Measurements from ENCODE around the gene THAP8. TPM values are rescaled to one million over a fixed set of nuclear protein-coding genes. Genes with fewer than 3 reads are reported as not detected.

Gene THAP8
- total RNA-seq, 1 experiment from 2014 or later = 7.6 TPM

DNA sequence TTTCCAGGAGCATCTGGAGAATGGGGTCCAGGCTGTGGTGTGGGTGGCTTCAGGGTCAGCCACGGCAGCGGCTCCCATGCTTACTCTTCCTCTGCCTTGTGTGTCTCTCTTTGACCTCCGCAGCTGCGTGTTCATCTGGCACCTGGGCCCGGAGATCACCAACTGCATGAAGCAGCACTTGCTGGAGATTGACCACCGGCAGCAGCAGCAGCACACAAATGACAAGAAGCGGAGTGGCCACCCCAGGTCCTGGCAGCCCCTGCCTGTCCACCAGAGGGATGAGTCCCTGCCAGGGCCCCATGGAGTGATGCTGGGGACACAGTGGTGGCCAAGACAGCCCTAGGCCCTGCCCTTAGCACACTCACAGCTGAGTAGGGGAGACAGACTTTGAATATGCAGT lies 38.5 kb upstream of the THAP8 start:
- Mint-ChIP-seq H3K27ac (ENCODE audit: unreplicated experiment) (no peak overlapping the region), H3K4me1 (ENCODE audit: low read depth, unreplicated experiment) (no peaks in the 10 kb centered on the region), H3K36me3 (ENCODE audit: insufficient read depth, unreplicated experiment) (peaks cover 59% of the 10 kb centered on the region), H3K4me3 (ENCODE audit: unreplicated experiment) (no peak overlapping the region), H3K9me3 (ENCODE audit: unreplicated experiment) (no peaks in the 10 kb centered on the region), H3K27me3 (ENCODE audit: insufficient read depth, unreplicated experiment) (no peaks in the 10 kb centered on the region)
- intact Hi-C loops (cut with micrococcal nuclease; ENCODE audit: unreplicated experiment) = no loop called here
- Histone ChIP-seq H3K4me3 (ENCODE audit: low read depth, low read length) (no peak overlapping the region), H3K36me3 (ENCODE audit: control insufficient read depth, insufficient read depth, low read length) (peaks cover 1% of the 10 kb centered on the region; the same call in 1 of the 2 replicates), H3K27me3 (replicated peaks; ENCODE audit: control insufficient read depth, insufficient read depth, low read length) (no peaks in the 10 kb centered on the region), H3K9me3 (no peaks in the 10 kb centered on the region), H3K4me1 (no peaks in the 10 kb centered on the region)
- CTCF ChIA-PET = no interaction called here
- no peak for DNase-seq
- BruUV-seq (replicated peaks) = no TSS peak
- POLR2A ChIA-PET = no interaction called here
- TF ChIP-seq, protein P1, sequence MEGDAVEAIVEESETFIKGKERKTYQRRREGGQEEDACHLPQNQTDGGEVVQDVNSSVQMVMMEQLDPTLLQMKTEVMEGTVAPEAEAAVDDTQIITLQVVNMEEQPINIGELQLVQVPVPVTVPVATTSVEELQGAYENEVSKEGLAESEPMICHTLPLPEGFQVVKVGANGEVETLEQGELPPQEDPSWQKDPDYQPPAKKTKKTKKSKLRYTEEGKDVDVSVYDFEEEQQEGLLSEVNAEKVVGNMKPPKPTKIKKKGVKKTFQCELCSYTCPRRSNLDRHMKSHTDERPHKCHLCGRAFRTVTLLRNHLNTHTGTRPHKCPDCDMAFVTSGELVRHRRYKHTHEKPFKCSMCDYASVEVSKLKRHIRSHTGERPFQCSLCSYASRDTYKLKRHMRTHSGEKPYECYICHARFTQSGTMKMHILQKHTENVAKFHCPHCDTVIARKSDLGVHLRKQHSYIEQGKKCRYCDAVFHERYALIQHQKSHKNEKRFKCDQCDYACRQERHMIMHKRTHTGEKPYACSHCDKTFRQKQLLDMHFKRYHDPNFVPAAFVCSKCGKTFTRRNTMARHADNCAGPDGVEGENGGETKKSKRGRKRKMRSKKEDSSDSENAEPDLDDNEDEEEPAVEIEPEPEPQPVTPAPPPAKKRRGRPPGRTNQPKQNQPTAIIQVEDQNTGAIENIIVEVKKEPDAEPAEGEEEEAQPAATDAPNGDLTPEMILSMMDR (IDR thresholded peaks at IDR 0.05; ENCODE audit: insufficient read depth in 1 of 2, low read depth in 1 of 2, low read length in 1 of 2, severe bottlenecking in 1 of 2, unreplicated experiment in 1 of 2) = no peak

DNA sequence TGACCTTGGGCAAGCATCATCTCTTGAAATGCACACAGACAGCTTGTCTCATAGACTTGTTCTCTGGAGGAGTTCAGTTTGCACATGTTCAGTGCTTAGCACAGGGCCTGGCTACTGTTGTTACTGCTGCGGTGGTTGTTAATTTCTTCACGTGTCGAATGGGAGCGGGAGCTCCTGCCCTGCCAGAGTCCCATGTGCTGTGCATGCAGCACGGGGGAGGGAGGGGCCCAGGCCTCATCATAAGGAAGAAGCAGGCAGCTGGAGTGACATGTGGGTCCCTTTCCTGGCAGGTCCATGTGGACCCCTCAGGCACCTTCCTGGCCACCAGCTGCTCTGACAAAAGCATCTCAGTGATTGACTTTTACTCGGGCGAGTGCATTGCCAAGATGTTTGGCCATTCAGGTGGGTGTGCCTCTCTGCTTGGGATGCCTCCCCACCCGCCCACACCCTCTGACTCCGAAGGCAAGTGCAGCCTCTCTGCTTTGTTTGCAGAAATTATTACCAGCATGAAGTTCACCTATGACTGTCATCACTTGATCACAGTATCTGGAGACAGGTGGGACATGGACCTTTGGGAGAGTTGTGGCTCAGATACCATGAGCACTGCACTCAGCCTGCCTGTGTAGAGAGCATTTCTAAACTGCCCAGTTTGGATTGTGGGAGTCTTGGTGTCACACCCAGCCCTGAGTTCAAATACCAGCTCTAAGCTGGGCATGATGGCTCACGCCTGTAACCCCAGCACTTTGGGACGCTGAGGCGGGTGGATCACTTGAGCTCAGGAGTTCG lies 37.0 kb upstream of the THAP8 start:
- ChIA-PET CTCF (no interaction called here), POLR2A (no interaction called here)
- no peak for DNase-seq
- Mint-ChIP-seq H3K27me3 (ENCODE audit: insufficient read depth, unreplicated experiment) (no peaks in the 10 kb centered on the region), H3K4me1 (ENCODE audit: low read depth, unreplicated experiment) (no peaks in the 10 kb centered on the region), H3K36me3 (ENCODE audit: insufficient read depth, unreplicated experiment) (peaks cover 70% of the 10 kb centered on the region), H3K9me3 (ENCODE audit: unreplicated experiment) (no peaks in the 10 kb centered on the region), H3K27ac (ENCODE audit: unreplicated experiment) (no peak overlapping the region), H3K4me3 (ENCODE audit: unreplicated experiment) (no peak overlapping the region)
- H3K9me3 ChIP-seq = no peaks in the 10 kb centered on the region
- peaks cover 1% of the 10 kb centered on the region; the same call in 1 of the 2 replicates for H3K36me3 ChIP-seq (ENCODE audit: control insufficient read depth, insufficient read depth, low read length)
- H3K4me3 ChIP-seq (ENCODE audit: low read depth, low read length) = no peak overlapping the region
- intact Hi-C loops (cut with micrococcal nuclease; ENCODE audit: unreplicated experiment) = no loop called here
- no TSS peak for BruUV-seq (replicated peaks)
- H3K27me3 ChIP-seq (replicated peaks; ENCODE audit: control insufficient read depth, insufficient read depth, low read length) = no peaks in the 10 kb centered on the region
- TF ChIP-seq, protein P1 (IDR thresholded peaks at IDR 0.05; ENCODE audit: insufficient read depth in 1 of 2, low read depth in 1 of 2, low read length in 1 of 2, severe bottlenecking in 1 of 2, unreplicated experiment in 1 of 2) = no peak
- no peaks in the 10 kb centered on the region for H3K4me1 ChIP-seq

DNA sequence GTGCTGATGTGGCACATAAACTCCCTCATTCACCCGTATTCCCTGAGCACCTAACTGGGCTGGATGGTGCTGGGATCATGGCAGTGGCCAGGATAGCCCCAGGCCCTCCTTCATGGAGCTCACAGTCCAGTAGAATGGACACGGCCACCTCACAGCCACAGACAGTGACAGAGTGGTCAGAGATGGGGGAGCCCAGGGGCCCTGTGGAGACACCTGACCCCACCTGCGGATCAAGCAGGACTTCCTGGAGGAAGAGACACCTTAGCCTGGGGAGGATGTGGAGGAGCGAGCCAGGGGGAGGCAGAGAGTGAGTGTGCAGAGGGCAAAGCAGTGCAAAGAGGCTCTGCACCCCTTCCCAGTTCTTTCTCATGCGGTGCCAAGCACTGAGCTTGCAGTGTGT lies 35.8 kb upstream of the THAP8 start:
- intact Hi-C loops (cut with micrococcal nuclease; ENCODE audit: unreplicated experiment) = no loop called here
- Mint-ChIP-seq H3K4me1 (ENCODE audit: low read depth, unreplicated experiment) (no peaks in the 10 kb centered on the region), H3K9me3 (ENCODE audit: unreplicated experiment) (no peaks in the 10 kb centered on the region), H3K36me3 (ENCODE audit: insufficient read depth, unreplicated experiment) (peaks cover 63% of the 10 kb centered on the region), H3K4me3 (ENCODE audit: unreplicated experiment) (no peak overlapping the region), H3K27me3 (ENCODE audit: insufficient read depth, unreplicated experiment) (no peaks in the 10 kb centered on the region), H3K27ac (ENCODE audit: unreplicated experiment) (no peak overlapping the region)
- CTCF ChIA-PET = no interaction called here
- POLR2A ChIA-PET = no interaction called here
- Histone ChIP-seq H3K4me3 (ENCODE audit: low read depth, low read length) (no peak overlapping the region), H3K9me3 (no peaks in the 10 kb centered on the region), H3K27me3 (replicated peaks; ENCODE audit: control insufficient read depth, insufficient read depth, low read length) (no peaks in the 10 kb centered on the region), H3K36me3 (ENCODE audit: control insufficient read depth, insufficient read depth, low read length) (peaks cover 1% of the 10 kb centered on the region; the same call in 1 of the 2 replicates), H3K4me1 (no peaks in the 10 kb centered on the region)
- DNase-seq = no peak
- no TSS peak for BruUV-seq (replicated peaks)
- TF ChIP-seq, protein P1 (IDR thresholded peaks at IDR 0.05; ENCODE audit: insufficient read depth in 1 of 2, low read depth in 1 of 2, low read length in 1 of 2, severe bottlenecking in 1 of 2, unreplicated experiment in 1 of 2) = no peak

Data from Caco-2 (cell line).